ENCODE measurements around the gene GRID1.

Gene GRID1

GRCh38 chr10:86203162-86203905 is 163.3 kb downstream of the GRID1 start:
- H3K9me3 ChIP-seq (ENCODE audit: control insufficient read depth in 2 of 2, low read length in 2 of 2), result no peaks in the 10 kb centered on the region
- no peaks in the 10 kb centered on the region for H3K27me3 ChIP-seq (ENCODE audit: control insufficient read depth in 2 of 2, insufficient read depth in 2 of 2, low read length in 2 of 2)
- no peak overlapping the region for H3K9ac ChIP-seq (ENCODE audit: low read depth in 1 of 2, low read length in 2 of 2)
- H3K36me3 ChIP-seq (ENCODE audit: control insufficient read depth in 2 of 2, insufficient read depth in 2 of 2, low read length in 2 of 2), result no peaks in the 10 kb centered on the region
- no peak overlapping the region for H3K27ac ChIP-seq (ENCODE audit: low read depth in 2 of 2, low read length in 2 of 2)
- no peak overlapping the region for H3K4me3 ChIP-seq (ENCODE audit: low read length in 2 of 2)
- no peaks in the 10 kb centered on the region for H3K4me1 ChIP-seq (ENCODE audit: control insufficient read depth in 2 of 2, insufficient read depth in 2 of 2, low read length in 2 of 2)

- H3K9me3 ChIP-seq (ENCODE audit: control insufficient read depth in 2 of 2, low read length in 2 of 2), result no peaks in the 10 kb centered on the region
- no peaks in the 10 kb centered on the region for H3K36me3 ChIP-seq (ENCODE audit: control insufficient read depth in 2 of 2, insufficient read depth in 2 of 2, low read length in 2 of 2)
- no peak overlapping the region for H3K4me3 ChIP-seq (ENCODE audit: low read length in 2 of 2)
- H3K4me1 ChIP-seq (ENCODE audit: control insufficient read depth in 2 of 2, insufficient read depth in 2 of 2, low read length in 2 of 2), result no peaks in the 10 kb centered on the region
- H3K27ac ChIP-seq (ENCODE audit: low read depth in 2 of 2, low read length in 2 of 2), result no peak overlapping the region
- no peak overlapping the region for H3K9ac ChIP-seq (ENCODE audit: low read depth in 1 of 2, low read length in 2 of 2)
- no peaks in the 10 kb centered on the region for H3K27me3 ChIP-seq (ENCODE audit: control insufficient read depth in 2 of 2, insufficient read depth in 2 of 2, low read length in 2 of 2)
These were observed 164.3 kb downstream of the GRID1 start for GRCh38 chr10:86202226-86202735.

GRCh38 chr10:86200867-86201266 is 165.7 kb downstream of the GRID1 start:
- H3K36me3 ChIP-seq (ENCODE audit: control insufficient read depth in 2 of 2, insufficient read depth in 2 of 2, low read length in 2 of 2), result no peaks in the 10 kb centered on the region
- no peak overlapping the region for H3K27ac ChIP-seq (ENCODE audit: low read depth in 2 of 2, low read length in 2 of 2)
- no peak overlapping the region for H3K4me3 ChIP-seq (ENCODE audit: low read length in 2 of 2)
- H3K4me1 ChIP-seq (ENCODE audit: control insufficient read depth in 2 of 2, insufficient read depth in 2 of 2, low read length in 2 of 2), result no peaks in the 10 kb centered on the region
- H3K9ac ChIP-seq (ENCODE audit: low read depth in 1 of 2, low read length in 2 of 2), result no peak overlapping the region
- peaks cover 0 to under 1% of the 10 kb centered on the region in 2 donors for H3K27me3 ChIP-seq (ENCODE audit: control insufficient read depth in 2 of 2, insufficient read depth in 2 of 2, low read length in 2 of 2)
- no peaks in the 10 kb centered on the region for H3K9me3 ChIP-seq (ENCODE audit: control insufficient read depth in 2 of 2, low read length in 2 of 2)

GRCh38 chr10:86200269-86200668 is 166.3 kb downstream of the GRID1 start:
- Histone ChIP-seq H3K4me1 (ENCODE audit: control insufficient read depth in 2 of 2, insufficient read depth in 2 of 2, low read length in 2 of 2) (no peaks in the 10 kb centered on the region), H3K9ac (ENCODE audit: low read depth in 1 of 2, low read length in 2 of 2) (no peak overlapping the region), H3K36me3 (ENCODE audit: control insufficient read depth in 2 of 2, insufficient read depth in 2 of 2, low read length in 2 of 2) (no peaks in the 10 kb centered on the region), H3K4me3 (ENCODE audit: low read length in 2 of 2) (no peak overlapping the region), H3K27me3 (ENCODE audit: control insufficient read depth in 2 of 2, insufficient read depth in 2 of 2, low read length in 2 of 2) (peaks cover 0 to 2% of the 10 kb centered on the region in 2 donors), H3K9me3 (ENCODE audit: control insufficient read depth in 2 of 2, low read length in 2 of 2) (no peaks in the 10 kb centered on the region), H3K27ac (ENCODE audit: low read depth in 2 of 2, low read length in 2 of 2) (no peak overlapping the region)

GRCh38 chr10:86199041-86199440 is 167.6 kb downstream of the GRID1 start:
- Histone ChIP-seq H3K27ac (ENCODE audit: low read depth in 2 of 2, low read length in 2 of 2) (no peak overlapping the region), H3K4me1 (ENCODE audit: control insufficient read depth in 2 of 2, insufficient read depth in 2 of 2, low read length in 2 of 2) (no peaks in the 10 kb centered on the region), H3K4me3 (ENCODE audit: low read length in 2 of 2) (no peak overlapping the region), H3K9me3 (ENCODE audit: control insufficient read depth in 2 of 2, low read length in 2 of 2) (no peaks in the 10 kb centered on the region), H3K9ac (ENCODE audit: low read depth in 1 of 2, low read length in 2 of 2) (no peak overlapping the region), H3K27me3 (ENCODE audit: control insufficient read depth in 2 of 2, insufficient read depth in 2 of 2, low read length in 2 of 2) (peaks cover 0 to 2% of the 10 kb centered on the region in 2 donors), H3K36me3 (ENCODE audit: control insufficient read depth in 2 of 2, insufficient read depth in 2 of 2, low read length in 2 of 2) (no peaks in the 10 kb centered on the region)

- H3K27me3 ChIP-seq (ENCODE audit: control insufficient read depth in 2 of 2, insufficient read depth in 2 of 2, low read length in 2 of 2), result peaks cover 0 to 2% of the 10 kb centered on the region in 2 donors
- no peak overlapping the region for H3K27ac ChIP-seq (ENCODE audit: low read depth in 2 of 2, low read length in 2 of 2)
- no peaks in the 10 kb centered on the region for H3K9me3 ChIP-seq (ENCODE audit: control insufficient read depth in 2 of 2, low read length in 2 of 2)
- no peaks in the 10 kb centered on the region for H3K36me3 ChIP-seq (ENCODE audit: control insufficient read depth in 2 of 2, insufficient read depth in 2 of 2, low read length in 2 of 2)
- H3K4me3 ChIP-seq (ENCODE audit: low read length in 2 of 2), result no peak overlapping the region
- no peaks in the 10 kb centered on the region for H3K4me1 ChIP-seq (ENCODE audit: control insufficient read depth in 2 of 2, insufficient read depth in 2 of 2, low read length in 2 of 2)
- H3K9ac ChIP-seq (ENCODE audit: low read depth in 1 of 2, low read length in 2 of 2), result no peak overlapping the region
These were observed 168.3 kb downstream of the GRID1 start for GRCh38 chr10:86198271-86198670.

- H3K27me3 ChIP-seq (ENCODE audit: control insufficient read depth in 2 of 2, insufficient read depth in 2 of 2, low read length in 2 of 2), result peaks cover 0 to 2% of the 10 kb centered on the region in 2 donors
- no peaks in the 10 kb centered on the region for H3K36me3 ChIP-seq (ENCODE audit: control insufficient read depth in 2 of 2, insufficient read depth in 2 of 2, low read length in 2 of 2)
- no peaks in the 10 kb centered on the region for H3K9me3 ChIP-seq (ENCODE audit: control insufficient read depth in 2 of 2, low read length in 2 of 2)
- no peaks in the 10 kb centered on the region for H3K4me1 ChIP-seq (ENCODE audit: control insufficient read depth in 2 of 2, insufficient read depth in 2 of 2, low read length in 2 of 2)
- no peak overlapping the region for H3K4me3 ChIP-seq (ENCODE audit: low read length in 2 of 2)
- no peak overlapping the region for H3K9ac ChIP-seq (ENCODE audit: low read depth in 1 of 2, low read length in 2 of 2)
- H3K27ac ChIP-seq (ENCODE audit: low read depth in 2 of 2, low read length in 2 of 2), result no peak overlapping the region
These were observed 169.3 kb downstream of the GRID1 start for GRCh38 chr10:86197166-86197790.

GRCh38 chr10:86195521-86196157 is 171.0 kb downstream of the GRID1 start:
- H3K4me1 ChIP-seq (ENCODE audit: control insufficient read depth in 2 of 2, insufficient read depth in 2 of 2, low read length in 2 of 2), result no peaks in the 10 kb centered on the region
- no peak overlapping the region for H3K9ac ChIP-seq (ENCODE audit: low read depth in 1 of 2, low read length in 2 of 2)
- no peaks in the 10 kb centered on the region for H3K36me3 ChIP-seq (ENCODE audit: control insufficient read depth in 2 of 2, insufficient read depth in 2 of 2, low read length in 2 of 2)
- no peak overlapping the region for H3K27ac ChIP-seq (ENCODE audit: low read depth in 2 of 2, low read length in 2 of 2)
- peaks cover 0 to 2% of the 10 kb centered on the region in 2 donors for H3K27me3 ChIP-seq (ENCODE audit: control insufficient read depth in 2 of 2, insufficient read depth in 2 of 2, low read length in 2 of 2)
- no peak overlapping the region for H3K4me3 ChIP-seq (ENCODE audit: low read length in 2 of 2)
- H3K9me3 ChIP-seq (ENCODE audit: control insufficient read depth in 2 of 2, low read length in 2 of 2), result no peaks in the 10 kb centered on the region

- H3K4me3 ChIP-seq (ENCODE audit: low read length in 2 of 2), result no peak overlapping the region
- H3K27me3 ChIP-seq (ENCODE audit: control insufficient read depth in 2 of 2, insufficient read depth in 2 of 2, low read length in 2 of 2), result peaks cover 0 to 2% of the 10 kb centered on the region in 2 donors
- H3K9me3 ChIP-seq (ENCODE audit: control insufficient read depth in 2 of 2, low read length in 2 of 2), result no peaks in the 10 kb centered on the region
- no peak overlapping the region for H3K9ac ChIP-seq (ENCODE audit: low read depth in 1 of 2, low read length in 2 of 2)
- no peaks in the 10 kb centered on the region for H3K36me3 ChIP-seq (ENCODE audit: control insufficient read depth in 2 of 2, insufficient read depth in 2 of 2, low read length in 2 of 2)
- no peaks in the 10 kb centered on the region for H3K4me1 ChIP-seq (ENCODE audit: control insufficient read depth in 2 of 2, insufficient read depth in 2 of 2, low read length in 2 of 2)
- H3K27ac ChIP-seq (ENCODE audit: low read depth in 2 of 2, low read length in 2 of 2), result no peak overlapping the region
These were observed 171.9 kb downstream of the GRID1 start for GRCh38 chr10:86194684-86195083.

GRCh38 chr10:86193841-86194240 is 172.8 kb downstream of the GRID1 start:
- Histone ChIP-seq H3K27ac (ENCODE audit: low read depth in 2 of 2, low read length in 2 of 2) (no peak overlapping the region), H3K27me3 (ENCODE audit: control insufficient read depth in 2 of 2, insufficient read depth in 2 of 2, low read length in 2 of 2) (peaks cover 0 to 2% of the 10 kb centered on the region in 2 donors), H3K9ac (ENCODE audit: low read depth in 1 of 2, low read length in 2 of 2) (no peak overlapping the region), H3K9me3 (ENCODE audit: control insufficient read depth in 2 of 2, low read length in 2 of 2) (no peaks in the 10 kb centered on the region), H3K36me3 (ENCODE audit: control insufficient read depth in 2 of 2, insufficient read depth in 2 of 2, low read length in 2 of 2) (no peaks in the 10 kb centered on the region), H3K4me1 (ENCODE audit: control insufficient read depth in 2 of 2, insufficient read depth in 2 of 2, low read length in 2 of 2) (no peaks in the 10 kb centered on the region), H3K4me3 (ENCODE audit: low read length in 2 of 2) (no peak overlapping the region)
